ENCODE measurements around the gene DOCK3. TPM values are rescaled to one million over a fixed set of nuclear protein-coding genes. Genes with fewer than 3 reads are reported as not detected.

Gene DOCK3
- total and polyA plus RNA-seq, 10 donors, result 0.08 to 2.1 (median 0.44) TPM

GRCh38 chr3:50653937-50654595 is 20.7 kb upstream of the DOCK3 start:
- WGBS, 5 donors, result 60 to 87% (median 76%) methylated on average over 3 of the region's 3 CpGs
- peak; percentile 46 for DNase-seq
- H3K4me3 ChIP-seq, result no peak overlapping the region
- no peak overlapping the region for H3K27ac ChIP-seq
- H3K4me1 ChIP-seq, result peaks cover 0 to 4% (median 0%) of the 10 kb centered on the region in 6 donors
- H3K36me3 ChIP-seq, result peaks cover 0 to 14% (median 3%) of the 10 kb centered on the region in 6 donors
- TF ChIP-seq, protein P1, sequence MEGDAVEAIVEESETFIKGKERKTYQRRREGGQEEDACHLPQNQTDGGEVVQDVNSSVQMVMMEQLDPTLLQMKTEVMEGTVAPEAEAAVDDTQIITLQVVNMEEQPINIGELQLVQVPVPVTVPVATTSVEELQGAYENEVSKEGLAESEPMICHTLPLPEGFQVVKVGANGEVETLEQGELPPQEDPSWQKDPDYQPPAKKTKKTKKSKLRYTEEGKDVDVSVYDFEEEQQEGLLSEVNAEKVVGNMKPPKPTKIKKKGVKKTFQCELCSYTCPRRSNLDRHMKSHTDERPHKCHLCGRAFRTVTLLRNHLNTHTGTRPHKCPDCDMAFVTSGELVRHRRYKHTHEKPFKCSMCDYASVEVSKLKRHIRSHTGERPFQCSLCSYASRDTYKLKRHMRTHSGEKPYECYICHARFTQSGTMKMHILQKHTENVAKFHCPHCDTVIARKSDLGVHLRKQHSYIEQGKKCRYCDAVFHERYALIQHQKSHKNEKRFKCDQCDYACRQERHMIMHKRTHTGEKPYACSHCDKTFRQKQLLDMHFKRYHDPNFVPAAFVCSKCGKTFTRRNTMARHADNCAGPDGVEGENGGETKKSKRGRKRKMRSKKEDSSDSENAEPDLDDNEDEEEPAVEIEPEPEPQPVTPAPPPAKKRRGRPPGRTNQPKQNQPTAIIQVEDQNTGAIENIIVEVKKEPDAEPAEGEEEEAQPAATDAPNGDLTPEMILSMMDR (IDR thresholded peaks at IDR 0.05 in 8 of 11, conservative IDR thresholded peaks at IDR 0.05 in 3 of 11), result no peak
- no peak for TF ChIP-seq POLR2A (IDR thresholded peaks at IDR 0.05)
- TF ChIP-seq POLR2AphosphoS5 (IDR thresholded peaks at IDR 0.05), result no peak
- no peaks in the 10 kb centered on the region for H3K9me3 ChIP-seq
- intact Hi-C loops (cut with DNase I; ENCODE audit: low total_unique reads), result no loop called here
- no peaks in the 10 kb centered on the region for H3K27me3 ChIP-seq (replicated peaks in 1 of 7)

GRCh38 chr3:50655009-50655830 is 19.5 kb upstream of the DOCK3 start:
- no peak overlapping the region for H3K27ac ChIP-seq
- intact Hi-C loops (cut with DNase I; ENCODE audit: low total_unique reads), result no loop called here
- TF ChIP-seq POLR2AphosphoS5 (IDR thresholded peaks at IDR 0.05) (no peak), POLR2A (IDR thresholded peaks at IDR 0.05) (no peak)
- TF ChIP-seq, protein P1 (IDR thresholded peaks at IDR 0.05 in 8 of 11, conservative IDR thresholded peaks at IDR 0.05 in 3 of 11), result no peak
- no peak overlapping the region for H3K4me3 ChIP-seq
- 17 to 57% (median 35%) methylated on average over 2 to 3 of the region's 3 CpGs for WGBS, 5 donors
- no peaks in the 10 kb centered on the region for H3K27me3 ChIP-seq (replicated peaks in 1 of 7)
- H3K9me3 ChIP-seq, result no peaks in the 10 kb centered on the region
- peak; percentile 50 for DNase-seq
- H3K4me1 ChIP-seq, result peaks cover 0 to 4% (median 0%) of the 10 kb centered on the region in 6 donors
- peaks cover 0 to 3% (median 0%) of the 10 kb centered on the region in 6 donors for H3K36me3 ChIP-seq

GRCh38 chr3:50656417-50657195 is 18.1 kb upstream of the DOCK3 start:
- Histone ChIP-seq H3K27ac (no peak overlapping the region), H3K27me3 (replicated peaks in 1 of 7) (no peaks in the 10 kb centered on the region), H3K4me1 (peaks cover 0 to 4% (median 0%) of the 10 kb centered on the region in 6 donors), H3K9me3 (no peaks in the 10 kb centered on the region), H3K36me3 (no peaks in the 10 kb centered on the region), H3K4me3 (no peak overlapping the region)
- TF ChIP-seq, protein P1 (IDR thresholded peaks at IDR 0.05 in 8 of 11, conservative IDR thresholded peaks at IDR 0.05 in 3 of 11), result no peak
- TF ChIP-seq POLR2AphosphoS5 (IDR thresholded peaks at IDR 0.05), result no peak
- no peak for TF ChIP-seq POLR2A (IDR thresholded peaks at IDR 0.05)
- 69 to 74% (median 69%) methylated on average over 8 of the region's 8 CpGs for WGBS, 5 donors
- intact Hi-C loops (cut with DNase I; ENCODE audit: low total_unique reads), result no loop called here
- peak; percentile 27 for DNase-seq

All from spleen (tissue), 11 donors.